ACHN (cell line): ENCODE measurements around the gene NFE2L2.

ENCODE experiments used
- DNase-seq: peaks from one replicate; pipeline ENCODE4 v3.0.0-alpha.2; 2015
- in situ Hi-C: cut with HindIII; loops from 2 replicates; pipeline ENCODE4 v1.10.0; 2017; ENCODE audit warnings: low sequenced_read_pairs, low pct_ligation_motif_present, low pct_unique_long_range_greater_than_20kb

NFE2L2 gene

DNA sequence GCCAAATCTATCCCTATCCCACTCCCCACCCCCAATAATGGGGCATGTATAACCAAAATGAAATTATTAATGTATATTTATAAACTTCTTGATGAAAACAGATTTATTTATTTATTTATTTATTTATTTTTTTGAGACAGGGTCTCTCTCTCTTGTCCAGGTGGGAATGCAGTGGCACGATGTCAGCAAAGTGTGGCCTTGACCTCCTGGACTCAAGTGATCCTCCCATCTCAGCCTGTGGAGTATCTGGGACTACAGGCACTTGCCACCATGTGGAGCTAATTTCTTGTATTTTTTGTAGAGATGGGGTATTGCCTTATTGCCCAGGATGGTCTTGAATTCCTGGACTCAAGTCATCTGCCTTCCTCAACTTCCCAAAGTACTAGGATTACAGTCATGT lies 79.9 kb downstream of the NFE2L2 start:
- in situ Hi-C loops = no loop called here
- no peak for DNase-seq

DNA sequence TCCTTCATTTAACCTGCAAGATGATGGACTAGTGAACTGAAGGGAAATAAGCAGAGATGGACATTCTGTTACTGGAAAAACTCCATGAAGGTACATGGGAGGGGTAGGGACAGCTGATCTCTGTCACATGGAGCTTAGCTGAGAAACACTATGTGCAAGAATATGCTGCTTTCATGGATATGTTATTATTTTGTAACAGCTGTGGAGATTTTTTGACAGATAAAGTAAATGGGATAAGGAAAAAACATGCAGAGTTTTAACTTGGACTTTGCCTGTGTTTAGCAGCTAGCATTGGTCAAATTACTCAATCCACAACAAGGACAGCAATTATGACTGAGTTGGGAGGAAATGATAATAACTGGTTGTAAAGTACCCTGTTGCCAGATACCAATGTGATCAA lies 80.7 kb downstream of the NFE2L2 start:
- in situ Hi-C loops = no loop called here
- no peak for DNase-seq
